Trophoblast cell (in vitro differentiated cells and primary cell): ENCODE data around the gene RSPH6A.
"Not testable (repeated sequence)": the region's sequence is repeated elsewhere in the genome, so short reads cannot be mapped to it uniquely, and the experiment has no call there.

Source experiments
- DNase-seq, 2 donors: peaks; one replicate each; pipeline ENCODE4 v3.0.0-alpha.2; 2016
- H2AFZ ChIP-seq: 2 replicates; pipeline ENCODE4 v1.6.1; 2013; ENCODE audit warnings: low read length, moderate library complexity, mild to moderate bottlenecking; ENCODE audit not compliant: insufficient read depth, poor library complexity
- H2AK5ac ChIP-seq: 2 replicates; pipeline ENCODE4 v1.6.1; 2013; ENCODE audit warnings: mild to moderate bottlenecking, low read length
- H2BK120ac ChIP-seq: 2 replicates; pipeline ENCODE4 v1.6.1; 2013; ENCODE audit warnings: low read length, mild to moderate bottlenecking, moderate library complexity; ENCODE audit not compliant: insufficient read depth, poor library complexity
- H2BK12ac ChIP-seq: 2 replicates; pipeline ENCODE4 v1.6.1; 2013; ENCODE audit warnings: mild to moderate bottlenecking, low read length, moderate library complexity
- H2BK5ac ChIP-seq: 2 replicates; pipeline ENCODE4 v1.6.1; 2013; ENCODE audit warnings: low read length, low read depth, moderate library complexity, mild to moderate bottlenecking; ENCODE audit not compliant: poor library complexity
- H3K14ac ChIP-seq: 2 replicates; pipeline ENCODE4 v1.6.1; 2013; ENCODE audit warnings: mild to moderate bottlenecking, low read length
- H3K18ac ChIP-seq: 2 replicates; pipeline ENCODE4 v1.6.1; 2013; ENCODE audit warnings: mild to moderate bottlenecking, low read length
- H3K23ac ChIP-seq: 2 replicates; pipeline ENCODE4 v1.6.1; 2013; ENCODE audit warnings: low read length
- H3K27ac ChIP-seq: 2 replicates; pipeline ENCODE4 v1.5.1; 2013; ENCODE audit warnings: low read depth, mild to moderate bottlenecking, inconsistent platforms, low read length, moderate library complexity
- H3K27me3 ChIP-seq: 2 replicates; pipeline ENCODE4 v1.6.1; 2013; ENCODE audit warnings: inconsistent platforms, mild to moderate bottlenecking, low read length, moderate library complexity; ENCODE audit not compliant: insufficient read depth
- H3K36me3 ChIP-seq, 2 experiments: 1 replicate in 1 of 2; 2 replicates in 1 of 2; pipeline ENCODE4 v1.6.1; 2013; ENCODE audit warnings: low read length in 2 of 2, mild to moderate bottlenecking in 2 of 2, moderate library complexity in 1 of 2; ENCODE audit not compliant: insufficient read depth in 2 of 2, control insufficient read depth in 1 of 2
- H3K4ac ChIP-seq: 2 replicates; pipeline ENCODE4 v1.6.1; 2013; ENCODE audit warnings: low read depth, mild to moderate bottlenecking, low read length, moderate library complexity
- H3K4me1 ChIP-seq, 2 experiments: 1 replicate in 1 of 2; 2 replicates in 1 of 2; pipeline ENCODE4 v1.6.1; 2013; ENCODE audit warnings: low read length in 2 of 2, mild to moderate bottlenecking in 2 of 2, moderate library complexity in 1 of 2; ENCODE audit not compliant: insufficient read depth in 2 of 2, control insufficient read depth in 1 of 2
- H3K4me2 ChIP-seq: 2 replicates; pipeline ENCODE4 v1.6.1; 2013; ENCODE audit warnings: inconsistent platforms, mild to moderate bottlenecking, low read length, moderate library complexity
- H3K4me3 ChIP-seq: 2 replicates; pipeline ENCODE4 v1.5.1; 2013; ENCODE audit warnings: mild to moderate bottlenecking, low read depth, low read length, inconsistent platforms
- H3K79me1 ChIP-seq: one replicate; pipeline ENCODE4 v1.6.1; 2013; ENCODE audit warnings: low read length
- H3K79me2 ChIP-seq: 2 replicates; pipeline ENCODE4 v1.6.1; 2013; ENCODE audit warnings: low read length, mild to moderate bottlenecking; ENCODE audit not compliant: control insufficient read depth, insufficient read depth, poor library complexity
- H3K9ac ChIP-seq: 2 replicates; pipeline ENCODE4 v1.6.1; 2013; ENCODE audit warnings: mild to moderate bottlenecking, low read length
- H3K9me3 ChIP-seq: 2 replicates; pipeline ENCODE4 v1.6.1; 2013; ENCODE audit warnings: low read depth, mild to moderate bottlenecking, control low read depth, inconsistent platforms, low read length; ENCODE audit not compliant: insufficient read depth
- H4K12ac ChIP-seq: 2 replicates; pipeline ENCODE4 v1.6.1; 2013; ENCODE audit warnings: low read depth, mild to moderate bottlenecking, low read length, moderate library complexity
- H4K8ac ChIP-seq: 2 replicates; pipeline ENCODE4 v1.6.1; 2013; ENCODE audit warnings: low read depth, mild to moderate bottlenecking, low read length, moderate library complexity
- H4K91ac ChIP-seq: one replicate; pipeline ENCODE4 v1.6.1; 2013; ENCODE audit warnings: low read depth, mild to moderate bottlenecking, low read length, moderate library complexity
- WGBS: extraction: QIAGEN DNeasy Blood & Tissue Kit; methylation state at CpG from one replicate; pipeline ENCODE4 v1.1.7; 2013; ENCODE audit warnings: missing lambda C conversion rate; ENCODE audit not compliant: insufficient read length, insufficient coverage; ENCODE audit errors: extremely low coverage; 5-methylcytosine and 5-hydroxymethylcytosine counted together

Gene RSPH6A

DNA sequence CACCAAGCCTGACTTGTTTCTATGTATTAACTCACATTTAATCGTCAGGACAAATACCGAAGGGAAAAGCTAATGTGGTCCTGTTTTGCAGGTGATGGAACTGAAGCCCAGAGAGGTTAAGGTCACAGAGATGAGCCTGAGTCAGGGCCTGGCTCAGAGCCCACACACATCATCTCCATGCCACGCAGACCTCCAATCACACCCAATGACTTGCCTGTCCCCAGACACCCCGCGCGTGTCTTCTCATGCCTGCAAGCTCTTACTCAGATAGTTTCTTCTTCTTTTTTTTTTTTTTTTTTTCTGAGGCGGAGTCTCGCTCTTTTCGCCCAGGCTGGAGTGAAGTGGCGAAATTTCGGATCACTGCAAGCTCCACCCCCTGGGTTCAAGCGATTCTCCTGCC is 62.5 kb downstream of the RSPH6A start:
- Histone ChIP-seq H3K18ac (no peak overlapping the region), H2BK12ac (no peak overlapping the region), H4K8ac (no peak overlapping the region), H2AK5ac (no peak overlapping the region), H2AFZ (no peak overlapping the region), H4K12ac (no peak overlapping the region), H3K14ac (no peak overlapping the region), H3K4me3 (no peak overlapping the region), H3K4ac (no peak overlapping the region), H2BK5ac (no peak overlapping the region), H3K4me2 (no peak overlapping the region), H3K27ac (no peak overlapping the region), H4K91ac (no peak overlapping the region), H3K9ac (no peak overlapping the region), H3K9me3 (no peaks in the 10 kb centered on the region), H3K4me1 (no peaks in the 10 kb centered on the region), H3K79me1 (no peaks in the 10 kb centered on the region), H3K36me3 (no peaks in the 10 kb centered on the region), H3K23ac (no peak overlapping the region), H3K79me2 (no peaks in the 10 kb centered on the region), H2BK120ac (no peak overlapping the region), H3K27me3 (no peaks in the 10 kb centered on the region)
- no peak for DNase-seq
- WGBS: no CpG with 5 or more reads among the region's 12 CpGs

DNA sequence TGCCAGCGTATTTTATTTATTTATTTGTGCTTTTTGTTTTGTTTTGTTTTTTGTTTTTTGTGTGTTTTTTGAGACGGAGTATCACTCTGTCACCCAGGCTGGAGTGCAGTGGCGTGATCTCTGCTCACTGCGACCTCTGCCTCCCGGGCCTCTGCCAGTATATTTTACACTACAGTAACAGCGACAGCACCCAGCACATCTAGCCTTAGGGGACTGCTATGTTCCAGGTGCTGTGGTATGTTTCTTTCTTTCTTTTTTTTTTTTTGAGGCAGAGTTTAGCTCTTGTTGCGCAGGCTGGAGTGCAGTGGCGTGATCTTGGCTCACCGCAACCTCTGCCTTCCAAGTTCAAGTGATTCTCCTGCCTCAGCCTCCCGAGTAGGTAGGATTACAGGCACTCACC is 63.6 kb downstream of the RSPH6A start:
- not testable (repeated sequence) for H4K8ac ChIP-seq, H3K9ac ChIP-seq, H2BK120ac ChIP-seq, H3K14ac ChIP-seq, H3K4me3 ChIP-seq, H3K27ac ChIP-seq, H2AK5ac ChIP-seq, H3K4ac ChIP-seq, H3K4me1 ChIP-seq, H3K23ac ChIP-seq, H4K91ac ChIP-seq, H2AFZ ChIP-seq, H3K79me1 ChIP-seq, H2BK5ac ChIP-seq, H3K79me2 ChIP-seq, H3K36me3 ChIP-seq, H4K12ac ChIP-seq, H3K18ac ChIP-seq, H3K4me2 ChIP-seq, H3K9me3 ChIP-seq, H2BK12ac ChIP-seq, H3K27me3 ChIP-seq
- peak; percentile 51 to 69 for DNase-seq
- WGBS: no CpG with 5 or more reads among the region's 10 CpGs

DNA sequence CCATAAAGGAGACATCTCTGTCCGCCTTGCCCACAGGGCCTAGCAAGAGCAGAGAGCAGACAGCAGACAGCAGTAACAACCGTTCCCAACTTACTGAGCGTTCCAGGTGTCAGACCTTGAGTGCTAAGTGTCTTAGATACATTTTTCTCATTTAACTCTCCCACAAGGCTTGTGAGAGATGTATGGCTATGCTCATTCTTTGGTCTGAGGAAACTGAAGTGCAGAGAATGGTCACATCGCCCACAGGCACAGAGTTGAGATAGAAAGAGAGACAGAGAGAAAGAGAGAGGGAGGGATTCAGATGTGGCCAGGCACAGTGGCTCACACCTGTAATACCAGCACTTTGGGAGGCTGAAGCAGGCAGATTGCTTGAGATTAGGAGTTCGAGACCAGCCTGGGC is 67.6 kb downstream of the RSPH6A start:
- H3K9ac ChIP-seq: no peak overlapping the region
- H3K18ac ChIP-seq: no peak overlapping the region
- H3K36me3 ChIP-seq: no peaks in the 10 kb centered on the region
- H3K4me3 ChIP-seq: no peak overlapping the region
- no peak overlapping the region for H2AFZ ChIP-seq
- no peak overlapping the region for H3K23ac ChIP-seq
- no peaks in the 10 kb centered on the region for H3K27me3 ChIP-seq
- WGBS: no CpG with 5 or more reads among the region's 5 CpGs
- H3K79me1 ChIP-seq: peaks cover 2% of the 10 kb centered on the region
- no peak overlapping the region for H3K4ac ChIP-seq
- no peak overlapping the region for H3K14ac ChIP-seq
- H2BK5ac ChIP-seq: no peak overlapping the region
- H4K91ac ChIP-seq: no peak overlapping the region
- H3K9me3 ChIP-seq: no peaks in the 10 kb centered on the region
- no peak overlapping the region for H3K27ac ChIP-seq
- H2AK5ac ChIP-seq: no peak overlapping the region
- H4K8ac ChIP-seq: no peak overlapping the region
- DNase-seq: peak; percentile 68 to 74
- no peak overlapping the region for H3K4me2 ChIP-seq
- no peaks in the 10 kb centered on the region for H3K79me2 ChIP-seq
- no peak overlapping the region for H2BK120ac ChIP-seq
- H2BK12ac ChIP-seq: no peak overlapping the region
- peaks cover 3 to 9% of the 10 kb centered on the region in 2 experiments for H3K4me1 ChIP-seq
- H4K12ac ChIP-seq: no peak overlapping the region

DNA sequence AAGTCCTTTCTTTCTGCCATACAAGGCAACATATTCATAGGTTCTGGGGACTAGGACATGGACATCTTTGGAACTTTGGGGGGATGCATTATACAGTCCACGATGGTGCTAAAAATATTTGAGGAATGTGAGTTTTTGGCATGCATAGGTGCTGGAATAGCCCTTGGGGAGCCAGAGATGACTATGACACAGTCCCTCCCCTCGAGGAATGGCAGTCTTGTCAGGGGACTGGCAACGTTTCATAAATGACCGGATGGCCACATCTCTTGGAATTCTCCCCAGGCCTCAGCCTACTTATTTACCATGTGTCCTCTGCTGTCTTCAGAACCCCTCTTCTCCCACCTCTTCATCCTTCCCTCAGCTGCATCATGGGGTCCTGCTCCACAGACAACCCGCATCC is 68.2 kb downstream of the RSPH6A start:
- Histone ChIP-seq H4K8ac (no peak overlapping the region), H3K36me3 (no peaks in the 10 kb centered on the region), H3K4me1 (peaks cover 3 to 9% of the 10 kb centered on the region in 2 experiments), H3K4me3 (no peak overlapping the region), H3K27me3 (no peaks in the 10 kb centered on the region), H3K27ac (no peak overlapping the region), H3K23ac (no peak overlapping the region), H4K91ac (no peak overlapping the region), H3K14ac (no peak overlapping the region), H2BK120ac (no peak overlapping the region), H3K79me1 (peaks cover 2% of the 10 kb centered on the region), H3K79me2 (no peaks in the 10 kb centered on the region), H2AK5ac (no peak overlapping the region), H4K12ac (no peak overlapping the region), H2AFZ (no peak overlapping the region), H3K18ac (no peak overlapping the region), H3K4ac (no peak overlapping the region), H3K9me3 (no peaks in the 10 kb centered on the region), H3K4me2 (no peak overlapping the region), H2BK5ac (no peak overlapping the region), H3K9ac (no peak overlapping the region), H2BK12ac (no peak overlapping the region)
- no CpG with 5 or more reads among the region's 5 CpGs for WGBS
- peak in 1 of 2 donors; percentile 70 for DNase-seq
